K562 (cell line): ENCODE data around the gene ESRRG. TPM values are rescaled to one million over a fixed set of nuclear protein-coding genes. Genes with fewer than 3 reads are reported as not detected.

Source experiments
- ATAC-seq: fragments of 200-7000 bp; cut with Tn5 transposase; 3 replicates; pipeline ENCODE4 v1.9.1; 2020; ENCODE audit warnings: moderate library complexity
- BruUV-seq: library from RNA; stranded (reverse); fragments of 400-500 nt; replicated peaks from 2 replicates; lab custom pipeline; 2021; lab: Mats Ljungman, UMichigan
- CTCF ChIA-PET: fragments of 300-600 bp; formaldehyde crosslinking; extraction: SDS; loops from one replicate; lab custom pipeline; 2021; ENCODE audit warnings: low intra/inter-chr PET ratio; lab: Yijun Ruan, JAX
- POLR2A ChIA-PET: fragments of 300-600, 350-650 bp; sonication (Branson Sonifier 250); formaldehyde crosslinking; extraction: SDS; loops from one replicate; lab custom pipeline; 2021; ENCODE audit warnings: antibody characterized with exemption, inconsistent platforms; lab: Yijun Ruan, JAX
- DNase-seq, 4 experiments: peaks; one replicate each; pipeline versions ENCODE4 v3.0.0 to v3.0.0-alpha.2; 2011 to 2018; ENCODE audit warnings: low spot score in 3 of 4, mixed read lengths in 3 of 4; ENCODE audit errors: extremely low read depth in 1 of 4
- FAIRE-seq: peaks from 2 replicates; lab custom pipeline; 2011; peaks lifted over from hg19 to GRCh38; lab: Jason Lieb, UNC
- H2AFZ ChIP-seq: 2 replicates; pipeline ENCODE4 v1.6.0; 2011; ENCODE audit warnings: low read depth, low read length, control low read depth, inconsistent platforms
- H3K27ac ChIP-seq: fragments of 200-600 bp; 3 replicates; pipeline ENCODE4 v1.8.0; 2011; ENCODE audit warnings: low read depth, mild to moderate bottlenecking, control low read depth, inconsistent platforms, low read length, moderate library complexity, mixed read lengths; ENCODE audit errors: extremely low read depth
- H3K27me3 ChIP-seq, 2 experiments: fragments of 300-600 bp in 1 of 2; 2 replicates in 1 of 2; 3 replicates in 1 of 2; pipeline versions ENCODE4 v1.6.0 to v1.8.0; 2011; ENCODE audit warnings: inconsistent platforms in 2 of 2, low read length in 2 of 2, mild to moderate bottlenecking in 1 of 2, mixed read lengths in 1 of 2, moderate library complexity in 1 of 2; ENCODE audit not compliant: control insufficient read depth in 2 of 2, insufficient read depth in 2 of 2
- H3K36me3 ChIP-seq: fragments of 300-600 bp; 3 replicates; pipeline ENCODE4 v1.8.0; 2011; ENCODE audit warnings: mild to moderate bottlenecking, low read length, inconsistent platforms; ENCODE audit not compliant: control insufficient read depth, insufficient read depth
- H3K4me1 ChIP-seq, 2 experiments: fragments of 200-600 bp in 1 of 2; replicated peaks in 1 of 2; 2 replicates in 1 of 2; 3 replicates in 1 of 2; pipeline versions ENCODE4 v1.5.1 to v1.8.0; 2011; ENCODE audit warnings: inconsistent platforms in 2 of 2, low read length in 2 of 2, mild to moderate bottlenecking in 1 of 2, mixed read lengths in 1 of 2, moderate library complexity in 1 of 2; ENCODE audit not compliant: control insufficient read depth in 2 of 2, insufficient read depth in 2 of 2
- H3K4me2 ChIP-seq: 2 replicates; pipeline ENCODE4 v1.6.1; 2011; ENCODE audit warnings: low read length, control low read depth, inconsistent platforms, mixed read lengths; ENCODE audit not compliant: insufficient read depth
- H3K4me3 ChIP-seq: fragments of 200-600 bp; sonication (generic), shearing (Covaris generic); 2 replicates; pipeline ENCODE4 v1.5.1; 2016; ENCODE audit warnings: control low read depth, inconsistent platforms
- H3K79me2 ChIP-seq: fragments of 200-600 bp; 3 replicates; pipeline ENCODE4 v1.8.0; 2011; ENCODE audit warnings: low read length, inconsistent platforms; ENCODE audit not compliant: control insufficient read depth, insufficient read depth
- H3K9ac ChIP-seq, 2 experiments: 2 replicates each; pipeline versions ENCODE4 v1.6.0 to v1.6.1; 2011; ENCODE audit warnings: low read depth in 2 of 2, low read length in 2 of 2, control low read depth in 1 of 2, inconsistent platforms in 1 of 2, mild to moderate bottlenecking in 1 of 2, mixed read lengths in 1 of 2; ENCODE audit not compliant: insufficient read depth in 1 of 2
- H3K9me1 ChIP-seq: one replicate; pipeline ENCODE4 v1.6.0; 2011; ENCODE audit warnings: inconsistent platforms, mild to moderate bottlenecking, low read length, moderate library complexity; ENCODE audit not compliant: control insufficient read depth, insufficient read depth
- H3K9me3 ChIP-seq: replicated peaks from 2 replicates; pipeline ENCODE4 v1.5.1; 2011; ENCODE audit warnings: low read depth, low read length, inconsistent platforms; ENCODE audit not compliant: control insufficient read depth, insufficient read depth
- H4K20me1 ChIP-seq: replicated peaks from 2 replicates; pipeline ENCODE4 v1.6.1; 2011; ENCODE audit warnings: low read length, inconsistent platforms, mixed read lengths; ENCODE audit not compliant: control insufficient read depth, insufficient read depth
- BMI1 ChIP-seq: fragments of 150-350 bp; IDR thresholded peaks from 2 replicates; pipeline ENCODE4 v1.6.1; 2014; ENCODE audit warnings: low read length
- CREB1 ChIP-seq, 2 experiments: sonication (generic) in 1 of 2; formaldehyde crosslinking in 1 of 2; IDR thresholded peaks; 2 replicates each; pipeline versions ENCODE4 v1.6.1 to v1.8.0; 2012 to 2022; ENCODE audit warnings: inconsistent platforms in 1 of 2, mild to moderate bottlenecking in 1 of 2, missing genetic modification reagents in 1 of 2, moderate library complexity in 1 of 2
- DNMT1 ChIP-seq: fragments of 450-650 bp; IDR thresholded peaks from 2 replicates; pipeline ENCODE4 v1.6.1; 2016; ENCODE audit warnings: antibody characterized with exemption, mild to moderate bottlenecking
- ETS2 ChIP-seq: IDR thresholded peaks from 2 replicates; pipeline ENCODE4 v1.6.1; 2016; ENCODE audit warnings: borderline replicate concordance, missing genetic modification characterization, mild to moderate bottlenecking, moderate library complexity, missing compliant biosample characterization; ENCODE audit not compliant: poor library complexity, severe bottlenecking
- FOSL1 ChIP-seq: fragments of 200-800 bp; sonication (Bioruptor generic); conservative IDR thresholded peaks from 2 replicates; pipeline ENCODE4 v1.6.1; 2016; ENCODE audit warnings: missing genetic modification characterization, missing compliant biosample characterization
- FOXM1 ChIP-seq, 2 experiments: fragments of 450-650 bp in 1 of 2; sonication (generic) in 1 of 2; formaldehyde crosslinking in 1 of 2; IDR thresholded peaks; 2 replicates each; pipeline versions ENCODE4 v1.6.1 to v1.9.0; 2017 to 2022; ENCODE audit warnings: low read depth in 2 of 2, mild to moderate bottlenecking in 2 of 2, missing genetic modification reagents in 1 of 2, moderate library complexity in 1 of 2
- PHB2 ChIP-seq: fragments of 450-650 bp; IDR thresholded peaks from 2 replicates; pipeline ENCODE4 v1.6.1; 2017; ENCODE audit warnings: low read depth
- PHF20 ChIP-seq: fragments of 450-650 bp; IDR thresholded peaks from 2 replicates; pipeline ENCODE4 v1.6.1; 2018; ENCODE audit not compliant: partially characterized antibody
- POLR2AphosphoS2 ChIP-seq: IDR thresholded peaks from 2 replicates; pipeline ENCODE4 v1.6.1; 2012; ENCODE audit warnings: low read length, improper control_type of control experiment
- RBM34 ChIP-seq: fragments of 200-400 bp; formaldehyde crosslinking; IDR thresholded peaks from 2 replicates; pipeline ENCODE4 v1.6.1; 2018; ENCODE audit warnings: low read length, borderline replicate concordance; ENCODE audit not compliant: insufficient read depth
- SMARCE1 ChIP-seq: fragments of 450-650 bp; IDR thresholded peaks from 2 replicates; pipeline ENCODE4 v1.7.1; 2016; ENCODE audit warnings: mild to moderate bottlenecking
- ZNF146 ChIP-seq: IDR thresholded peaks from one replicate; pipeline ENCODE4 v1.6.1; 2018; ENCODE audit warnings: missing compliant biosample characterization; ENCODE audit not compliant: unreplicated experiment
- ZNF165 ChIP-seq: fragments of 250-450 bp; sonication (Bioruptor Pico); IDR thresholded peaks from 2 replicates; pipeline ENCODE4 v1.4.0; 2020; ENCODE audit warnings: borderline replicate concordance
- ZNF551 ChIP-seq: fragments of 250-450 bp; sonication (Bioruptor Pico); IDR thresholded peaks from 2 replicates; pipeline ENCODE4 v1.5.0; 2021; ENCODE audit warnings: mild to moderate bottlenecking, moderate library complexity
- WGBS: fragments of 100-300 bp; shearing (Covaris generic); methylation state at CpG from one replicate; pipeline ENCODE4 v1.1.6; 2016; ENCODE audit warnings: low coverage, mixed read lengths; ENCODE audit not compliant: insufficient coverage; ENCODE audit errors: missing lambda C conversion rate; 5-methylcytosine and 5-hydroxymethylcytosine counted together
- in situ Hi-C: fragments of 300-500 bp; cut with MboI; formaldehyde crosslinking; loops from 4 replicates; pipeline ENCODE4 v1.15.0; 2018; ENCODE audit warnings: inconsistent platforms, mixed read lengths
- intact Hi-C: fragments of 100-400 bp; cut with micrococcal nuclease; formaldehyde crosslinking; loops from 2 replicates; pipeline ENCODE4 v1.14.2; 2022
- polyA plus RNA-seq, 8 experiments: library from polyadenylated mRNA; depleted of rRNA in 4 of 8; stranded (reverse) in 5 of 8; unstranded in 3 of 8; fragments of >200 nt; fragmentation: Nextera tagmentation in 2 of 8; fragmentation: Illumina TruSeq in 1 of 8; extraction: Ambion mirVana in 2 of 8; extraction: Trizol in 1 of 8; gene quantifications; 2 replicates each; pipeline versions ENCODE4 v1.2.1 to v1.2.3, GENCODE V29; 2011 to 2014; ENCODE audit warnings: inconsistent platforms in 1 of 8, missing spikeins in 1 of 8
- total RNA-seq, 7 experiments: library from RNA; depleted of rRNA in 6 of 7; stranded (reverse); fragments of >200 nt in 6 of 7; fragmentation: Illumina TruSeq in 2 of 7; extraction: Trizol in 2 of 7; gene quantifications; 2 replicates each; pipeline versions ENCODE4 v1.2.1 to v1.2.3, GENCODE V29; 2011 to 2021; ENCODE audit warnings: low replicate concordance in 1 of 7
- TF ChIP-seq, protein P1 (sequence below): sonication (generic); formaldehyde crosslinking; IDR thresholded peaks from 2 replicates; pipeline ENCODE4 v1.8.0; 2022; ENCODE audit warnings: mild to moderate bottlenecking, missing genetic modification reagents, borderline replicate concordance
- TF ChIP-seq, protein P2 (sequence below): sonication (generic); formaldehyde crosslinking; IDR thresholded peaks from 2 replicates; pipeline ENCODE4 v1.8.0; 2022; ENCODE audit warnings: missing genetic modification reagents, mild to moderate bottlenecking, borderline replicate concordance
- TF ChIP-seq, protein P3 (sequence below): fragments of 250-450 bp; sonication (Bioruptor Pico); IDR thresholded peaks from 2 replicates; pipeline ENCODE4 v1.9.0; 2021; ENCODE audit warnings: mild to moderate bottlenecking, inconsistent platforms

Gene ESRRG
- total and polyA plus RNA-seq, 9 of the 15 experiments (the other 6 are each of a cell fraction or from before 2014, with no cell fraction given): not detected

DNA sequence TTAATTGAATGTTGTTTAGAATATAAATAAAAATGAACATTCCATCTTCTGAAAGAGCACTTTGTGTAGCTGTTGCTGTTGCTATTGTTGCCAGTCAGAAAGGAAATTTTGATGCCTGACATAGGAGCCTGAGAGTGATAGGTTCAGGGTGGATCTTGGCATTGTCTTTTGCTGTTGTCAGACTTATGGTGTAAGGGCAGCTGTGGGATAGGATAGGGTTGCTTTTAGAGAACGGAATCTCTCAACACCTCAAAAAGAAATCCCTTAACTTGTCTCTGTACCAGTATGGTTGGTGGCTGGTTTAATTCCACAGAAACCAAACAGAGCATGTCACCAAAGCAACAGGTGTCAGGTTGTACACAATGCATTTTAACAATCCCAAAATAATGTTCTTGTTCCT, 62.7 kb downstream of the ESRRG start:
- DNase-seq (no peak), ATAC-seq (no peak), FAIRE-seq (no peak)
- Histone ChIP-seq H4K20me1 (no peaks in the 10 kb centered on the region), H3K36me3 (no peaks in the 10 kb centered on the region), H3K27ac (no peak overlapping the region), H3K79me2 (no peaks in the 10 kb centered on the region), H3K4me1 (no peaks in the 10 kb centered on the region), H2AFZ (no peak overlapping the region), H3K9me3 (peaks cover 5% of the 10 kb centered on the region; the same call in 1 of the 2 replicates), H3K9me1 (no peaks in the 10 kb centered on the region), H3K4me2 (no peak overlapping the region), H3K9ac (no peak overlapping the region), H3K27me3 (no peaks in the 10 kb centered on the region), H3K4me3 (no peak overlapping the region)
- no TSS peak for BruUV-seq
- ChIA-PET CTCF (no interaction called here), POLR2A (no interaction called here)
- WGBS: 0% methylated on average over 1 of the region's 1 CpG
- in situ Hi-C loops: no loop called here
- intact Hi-C loops: no loop called here
- TF ChIP-seq RBM34 (no peak), SMARCE1 (no peak), ETS2 (tag) (no peak), ZNF551 (no peak), PHF20 (no peak), FOSL1 (tag) (no peak), POLR2AphosphoS2 (no peak), ZNF146 (CRISPR knock-in tag) (no peak), FOXM1 (IDR thresholded peaks at IDR 0.05; ENCODE audit: low read depth) (no peak), FOXM1 (CRISPR knock-in tag; IDR thresholded peaks at IDR 0.05; ENCODE audit: low read depth) (no peak), CREB1 (IDR thresholded peaks at IDR 0.05) (no peak), CREB1 (CRISPR knock-in tag; IDR thresholded peaks at IDR 0.05) (no peak), ZNF165 (no peak), BMI1 (no peak), PHB2 (no peak), DNMT1 (no peak)
- TF ChIP-seq, protein P1, sequence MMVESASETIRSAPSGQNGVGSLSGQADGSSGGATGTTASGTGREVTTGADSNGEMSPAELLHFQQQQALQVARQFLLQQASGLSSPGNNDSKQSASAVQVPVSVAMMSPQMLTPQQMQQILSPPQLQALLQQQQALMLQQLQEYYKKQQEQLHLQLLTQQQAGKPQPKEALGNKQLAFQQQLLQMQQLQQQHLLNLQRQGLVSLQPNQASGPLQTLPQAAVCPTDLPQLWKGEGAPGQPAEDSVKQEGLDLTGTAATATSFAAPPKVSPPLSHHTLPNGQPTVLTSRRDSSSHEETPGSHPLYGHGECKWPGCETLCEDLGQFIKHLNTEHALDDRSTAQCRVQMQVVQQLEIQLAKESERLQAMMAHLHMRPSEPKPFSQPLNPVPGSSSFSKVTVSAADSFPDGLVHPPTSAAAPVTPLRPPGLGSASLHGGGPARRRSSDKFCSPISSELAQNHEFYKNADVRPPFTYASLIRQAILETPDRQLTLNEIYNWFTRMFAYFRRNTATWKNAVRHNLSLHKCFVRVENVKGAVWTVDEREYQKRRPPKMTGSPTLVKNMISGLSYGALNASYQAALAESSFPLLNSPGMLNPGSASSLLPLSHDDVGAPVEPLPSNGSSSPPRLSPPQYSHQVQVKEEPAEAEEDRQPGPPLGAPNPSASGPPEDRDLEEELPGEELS: no peak
- TF ChIP-seq, protein P2, sequence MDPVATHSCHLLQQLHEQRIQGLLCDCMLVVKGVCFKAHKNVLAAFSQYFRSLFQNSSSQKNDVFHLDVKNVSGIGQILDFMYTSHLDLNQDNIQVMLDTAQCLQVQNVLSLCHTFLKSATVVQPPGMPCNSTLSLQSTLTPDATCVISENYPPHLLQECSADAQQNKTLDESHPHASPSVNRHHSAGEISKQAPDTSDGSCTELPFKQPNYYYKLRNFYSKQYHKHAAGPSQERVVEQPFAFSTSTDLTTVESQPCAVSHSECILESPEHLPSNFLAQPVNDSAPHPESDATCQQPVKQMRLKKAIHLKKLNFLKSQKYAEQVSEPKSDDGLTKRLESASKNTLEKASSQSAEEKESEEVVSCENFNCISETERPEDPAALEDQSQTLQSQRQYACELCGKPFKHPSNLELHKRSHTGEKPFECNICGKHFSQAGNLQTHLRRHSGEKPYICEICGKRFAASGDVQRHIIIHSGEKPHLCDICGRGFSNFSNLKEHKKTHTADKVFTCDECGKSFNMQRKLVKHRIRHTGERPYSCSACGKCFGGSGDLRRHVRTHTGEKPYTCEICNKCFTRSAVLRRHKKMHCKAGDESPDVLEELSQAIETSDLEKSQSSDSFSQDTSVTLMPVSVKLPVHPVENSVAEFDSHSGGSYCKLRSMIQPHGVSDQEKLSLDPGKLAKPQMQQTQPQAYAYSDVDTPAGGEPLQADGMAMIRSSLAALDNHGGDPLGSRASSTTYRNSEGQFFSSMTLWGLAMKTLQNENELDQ (CRISPR knock-in tag): no peak
- TF ChIP-seq, protein P3, sequence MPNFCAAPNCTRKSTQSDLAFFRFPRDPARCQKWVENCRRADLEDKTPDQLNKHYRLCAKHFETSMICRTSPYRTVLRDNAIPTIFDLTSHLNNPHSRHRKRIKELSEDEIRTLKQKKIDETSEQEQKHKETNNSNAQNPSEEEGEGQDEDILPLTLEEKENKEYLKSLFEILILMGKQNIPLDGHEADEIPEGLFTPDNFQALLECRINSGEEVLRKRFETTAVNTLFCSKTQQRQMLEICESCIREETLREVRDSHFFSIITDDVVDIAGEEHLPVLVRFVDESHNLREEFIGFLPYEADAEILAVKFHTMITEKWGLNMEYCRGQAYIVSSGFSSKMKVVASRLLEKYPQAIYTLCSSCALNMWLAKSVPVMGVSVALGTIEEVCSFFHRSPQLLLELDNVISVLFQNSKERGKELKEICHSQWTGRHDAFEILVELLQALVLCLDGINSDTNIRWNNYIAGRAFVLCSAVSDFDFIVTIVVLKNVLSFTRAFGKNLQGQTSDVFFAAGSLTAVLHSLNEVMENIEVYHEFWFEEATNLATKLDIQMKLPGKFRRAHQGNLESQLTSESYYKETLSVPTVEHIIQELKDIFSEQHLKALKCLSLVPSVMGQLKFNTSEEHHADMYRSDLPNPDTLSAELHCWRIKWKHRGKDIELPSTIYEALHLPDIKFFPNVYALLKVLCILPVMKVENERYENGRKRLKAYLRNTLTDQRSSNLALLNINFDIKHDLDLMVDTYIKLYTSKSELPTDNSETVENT (CRISPR knock-in tag): no peak
